Measurements from ENCODE around the gene CCDC149. TPM values are rescaled to one million over a fixed set of nuclear protein-coding genes. Genes with fewer than 3 reads are reported as not detected.

Gene CCDC149
- total RNA-seq, 1 experiment from 2014 or later: 0.95 TPM

GRCh38 chr4:24842356-24842755 is 70.5 kb downstream of the CCDC149 start:
- CTCF ChIA-PET: no interaction called here
- H3K27ac Mint-ChIP-seq (ENCODE audit: unreplicated experiment): no peak overlapping the region
- no peaks in the 10 kb centered on the region for H3K9me3 Mint-ChIP-seq (ENCODE audit: unreplicated experiment)
- no peak overlapping the region for H3K4me3 Mint-ChIP-seq (ENCODE audit: unreplicated experiment)
- POLR2A ChIA-PET: no interaction called here
- TF ChIP-seq CTCF (IDR thresholded peaks at IDR 0.05; ENCODE audit: insufficient read depth in 1 of 2, low read depth in 1 of 2, low read length in 1 of 2, severe bottlenecking in 1 of 2, unreplicated experiment in 1 of 2): no peak
- Histone ChIP-seq H3K27me3 (replicated peaks; ENCODE audit: control insufficient read depth, insufficient read depth, low read length) (no peaks in the 10 kb centered on the region), H3K4me1 (no peaks in the 10 kb centered on the region), H3K4me3 (ENCODE audit: low read depth, low read length) (no peak overlapping the region), H3K9me3 (no peaks in the 10 kb centered on the region; the same call in 1 of the 2 replicates), H3K36me3 (ENCODE audit: control insufficient read depth, insufficient read depth, low read length) (no peaks in the 10 kb centered on the region)
- no peaks in the 10 kb centered on the region for H3K27me3 Mint-ChIP-seq (ENCODE audit: insufficient read depth, unreplicated experiment)
- no peak for DNase-seq
- intact Hi-C loops (cut with micrococcal nuclease; ENCODE audit: unreplicated experiment): no loop called here
- H3K4me1 Mint-ChIP-seq (ENCODE audit: low read depth, unreplicated experiment): no peaks in the 10 kb centered on the region
- no peaks in the 10 kb centered on the region for H3K36me3 Mint-ChIP-seq (ENCODE audit: insufficient read depth, unreplicated experiment)
- no TSS peak for BruUV-seq (replicated peaks)

DNA sequence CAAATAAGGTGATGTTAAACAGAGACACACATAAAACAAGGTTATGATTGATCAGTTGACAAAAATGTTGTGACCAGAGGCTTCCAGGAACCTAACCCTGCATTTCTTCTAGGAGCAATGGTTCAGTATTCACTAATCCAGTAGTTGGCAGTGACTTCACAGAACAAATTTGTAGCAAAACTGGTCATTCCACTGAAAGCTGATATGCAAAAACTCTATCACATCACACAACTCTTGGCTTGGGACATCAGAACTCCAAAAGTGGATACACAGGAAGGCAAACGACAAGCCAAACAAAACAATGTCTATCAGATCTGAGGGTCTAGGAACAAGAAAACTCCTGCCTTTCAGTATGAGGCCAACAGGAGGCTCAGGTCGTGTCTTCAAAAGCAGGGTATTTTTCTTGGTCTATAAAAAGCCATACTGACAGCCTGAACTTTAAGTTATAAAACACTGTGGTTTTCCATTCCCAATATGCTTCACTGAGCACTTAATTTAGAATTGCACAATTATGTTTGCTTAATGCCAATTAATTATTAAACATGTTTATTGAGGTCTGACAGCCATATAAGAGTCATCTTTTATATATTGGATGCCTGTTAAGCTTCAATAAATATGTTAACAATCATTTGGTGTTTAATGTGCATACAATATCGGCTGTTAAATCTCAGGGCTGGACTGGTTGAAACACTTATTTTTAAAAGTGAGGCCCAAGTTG is 71.9 kb downstream of the CCDC149 start:
- BruUV-seq (replicated peaks): no TSS peak
- H3K9me3 Mint-ChIP-seq (ENCODE audit: unreplicated experiment): no peaks in the 10 kb centered on the region

GRCh38 chr4:24840362-24840761 is 72.5 kb downstream of the CCDC149 start:
- intact Hi-C loops (cut with micrococcal nuclease; ENCODE audit: unreplicated experiment): no loop called here
- Mint-ChIP-seq H3K36me3 (ENCODE audit: insufficient read depth, unreplicated experiment) (no peaks in the 10 kb centered on the region), H3K4me1 (ENCODE audit: low read depth, unreplicated experiment) (no peaks in the 10 kb centered on the region), H3K27ac (ENCODE audit: unreplicated experiment) (no peak overlapping the region), H3K4me3 (ENCODE audit: unreplicated experiment) (no peak overlapping the region), H3K9me3 (ENCODE audit: unreplicated experiment) (no peaks in the 10 kb centered on the region), H3K27me3 (ENCODE audit: insufficient read depth, unreplicated experiment) (no peaks in the 10 kb centered on the region)
- no TSS peak for BruUV-seq (replicated peaks)
- Histone ChIP-seq H3K4me3 (ENCODE audit: low read depth, low read length) (no peak overlapping the region), H3K4me1 (no peaks in the 10 kb centered on the region), H3K36me3 (ENCODE audit: control insufficient read depth, insufficient read depth, low read length) (no peaks in the 10 kb centered on the region), H3K9me3 (no peaks in the 10 kb centered on the region; the same call in 1 of the 2 replicates), H3K27me3 (replicated peaks; ENCODE audit: control insufficient read depth, insufficient read depth, low read length) (no peaks in the 10 kb centered on the region)
- ChIA-PET POLR2A (no interaction called here), CTCF (no interaction called here)
- no peak for TF ChIP-seq CTCF (IDR thresholded peaks at IDR 0.05; ENCODE audit: insufficient read depth in 1 of 2, low read depth in 1 of 2, low read length in 1 of 2, severe bottlenecking in 1 of 2, unreplicated experiment in 1 of 2)
- DNase-seq: no peak

More for the DNA sequence above, 71.9 kb downstream of the CCDC149 start:
- CTCF ChIA-PET: no interaction called here
- Mint-ChIP-seq H3K27me3 (ENCODE audit: insufficient read depth, unreplicated experiment) (no peaks in the 10 kb centered on the region), H3K27ac (ENCODE audit: unreplicated experiment) (no peak overlapping the region), H3K36me3 (ENCODE audit: insufficient read depth, unreplicated experiment) (no peaks in the 10 kb centered on the region), H3K4me1 (ENCODE audit: low read depth, unreplicated experiment) (no peaks in the 10 kb centered on the region), H3K4me3 (ENCODE audit: unreplicated experiment) (no peak overlapping the region)
- Histone ChIP-seq H3K36me3 (ENCODE audit: control insufficient read depth, insufficient read depth, low read length) (no peaks in the 10 kb centered on the region), H3K27me3 (replicated peaks; ENCODE audit: control insufficient read depth, insufficient read depth, low read length) (no peaks in the 10 kb centered on the region), H3K4me3 (ENCODE audit: low read depth, low read length) (no peak overlapping the region), H3K9me3 (no peaks in the 10 kb centered on the region; the same call in 1 of the 2 replicates), H3K4me1 (no peaks in the 10 kb centered on the region)
- no peak for TF ChIP-seq CTCF (IDR thresholded peaks at IDR 0.05; ENCODE audit: insufficient read depth in 1 of 2, low read depth in 1 of 2, low read length in 1 of 2, severe bottlenecking in 1 of 2, unreplicated experiment in 1 of 2)
- intact Hi-C loops (cut with micrococcal nuclease; ENCODE audit: unreplicated experiment): no loop called here
- POLR2A ChIA-PET: no interaction called here
- DNase-seq: no peak
